DMS79 treated with DMSO at 0.1 percent for 48 hours (cell line): ENCODE measurements around the gene TAX1BP1.
A peak's percentile ranks its signal among the peaks of the same experiment; 100 is the strongest.

Experiments
- DNase-seq: peaks from one replicate; lab custom pipeline; 2025; lab: John Stamatoyannopoulos, UW

Gene TAX1BP1

GRCh38 chr7:27781188-27781587 is 41.2 kb downstream of the TAX1BP1 start:
- DNase-seq: no peak

- DNase-seq: no peak
These were observed 42.9 kb downstream of the TAX1BP1 start for GRCh38 chr7:27782849-27783248.

GRCh38 chr7:27784399-27785053 is 44.6 kb downstream of the TAX1BP1 start:
- no peak for DNase-seq

GRCh38 chr7:27788437-27788836 is 48.5 kb downstream of the TAX1BP1 start:
- DNase-seq: no peak

GRCh38 chr7:27793780-27794179 is 53.8 kb downstream of the TAX1BP1 start:
- DNase-seq: no peak

GRCh38 chr7:27795977-27796376 is 56.0 kb downstream of the TAX1BP1 start:
- no peak for DNase-seq

GRCh38 chr7:27799212-27799611 is 59.2 kb downstream of the TAX1BP1 start:
- no peak for DNase-seq

GRCh38 chr7:27802999-27803398 is 63.0 kb downstream of the TAX1BP1 start:
- DNase-seq: no peak

GRCh38 chr7:27804139-27804538 is 64.2 kb downstream of the TAX1BP1 start:
- no peak for DNase-seq

- DNase-seq: no peak
These were observed 68.7 kb downstream of the TAX1BP1 start for GRCh38 chr7:27808626-27809025.

GRCh38 chr7:27810186-27810585 is 70.2 kb downstream of the TAX1BP1 start:
- DNase-seq: no peak

GRCh38 chr7:27812706-27813105 is 72.7 kb downstream of the TAX1BP1 start:
- DNase-seq: no peak

GRCh38 chr7:27822245-27822644 is 82.3 kb downstream of the TAX1BP1 start:
- no peak for DNase-seq

GRCh38 chr7:27825891-27826290 is 85.9 kb downstream of the TAX1BP1 start:
- no peak for DNase-seq

GRCh38 chr7:27826357-27826756 is 86.4 kb downstream of the TAX1BP1 start:
- DNase-seq: no peak

- DNase-seq: peak; percentile 45
These were observed 94.4 kb downstream of the TAX1BP1 start for GRCh38 chr7:27834179-27834921.

GRCh38 chr7:27835376-27835775 is 95.4 kb downstream of the TAX1BP1 start:
- no peak for DNase-seq

GRCh38 chr7:27836536-27836935 is 96.6 kb downstream of the TAX1BP1 start:
- no peak for DNase-seq

GRCh38 chr7:27839099-27839498 is 99.1 kb downstream of the TAX1BP1 start:
- DNase-seq: no peak

- no peak for DNase-seq
These were observed 100.4 kb downstream of the TAX1BP1 start for GRCh38 chr7:27840313-27840712.

- DNase-seq: no peak
These were observed 100.9 kb downstream of the TAX1BP1 start for GRCh38 chr7:27840760-27841364.

GRCh38 chr7:27842094-27842692 is 102.2 kb downstream of the TAX1BP1 start:
- peak; percentile 41 for DNase-seq

GRCh38 chr7:27842851-27843250 is 102.9 kb downstream of the TAX1BP1 start:
- DNase-seq: no peak
